A549 (cell line): Measurements from ENCODE around the gene LGR6. TPM values are rescaled to one million over a fixed set of nuclear protein-coding genes. Genes with fewer than 3 reads are reported as not detected.

ENCODE experiments used
- ATAC-seq, 2 experiments: fragments of 200-7000 bp in 1 of 2; fragments of >200 bp in 1 of 2; cut with Nextera tagmentation in 1 of 2; cut with Tn5 transposase in 1 of 2; 3 replicates each; pipeline versions ENCODE4 v1.8.0 to v1.9.1; 2018 to 2020; ENCODE audit warnings: mild to moderate bottlenecking in 1 of 2, moderate library complexity in 1 of 2
- CTCF ChIA-PET: fragments of 300-600 bp; sonication (Branson Sonifier 250); formaldehyde crosslinking; extraction: SDS; loops from one replicate; lab custom pipeline; 2021; ENCODE audit warnings: antibody characterized with exemption, inconsistent platforms; lab: Yijun Ruan, JAX
- POLR2A ChIA-PET: fragments of 350-600 bp; formaldehyde crosslinking; extraction: SDS; loops from one replicate; lab custom pipeline; 2021; ENCODE audit warnings: antibody characterized with exemption, inconsistent platforms; lab: Yijun Ruan, JAX
- DNase-seq, 2 experiments: peaks; one replicate each; pipeline versions ENCODE4 v3.0.0 to v3.0.0-alpha.2; 2011 to 2016; ENCODE audit warnings: low read depth in 1 of 2, low spot score in 1 of 2
- FAIRE-seq: peaks from 2 replicates; lab custom pipeline; 2011; peaks lifted over from hg19 to GRCh38; lab: Jason Lieb, UNC
- H3K27ac ChIP-seq, 2 experiments: fragments of >200 bp; sonication (Bioruptor Twin); formaldehyde crosslinking; 3 replicates each; pipeline ENCODE4 v1.5.1; 2016 to 2017
- H3K4me1 ChIP-seq: fragments of >200 bp; sonication (Bioruptor Twin); formaldehyde crosslinking; 3 replicates; pipeline ENCODE4 v1.6.1; 2016
- H3K4me2 ChIP-seq: fragments of >200 bp; sonication (Bioruptor Twin); formaldehyde crosslinking; 3 replicates; pipeline ENCODE4 v1.6.1; 2016
- H3K4me3 ChIP-seq: fragments of >200 bp; sonication (Bioruptor Twin); formaldehyde crosslinking; 3 replicates; pipeline ENCODE4 v1.5.1; 2016
- H3K9me3 ChIP-seq: fragments of >200 bp; sonication (Bioruptor Twin); formaldehyde crosslinking; 3 replicates; pipeline ENCODE4 v1.6.1; 2016
- CHD2 ChIP-seq: fragments of 150-350 bp; IDR thresholded peaks from 2 replicates; pipeline ENCODE4 v1.6.1; 2014; ENCODE audit warnings: low read length; ENCODE audit not compliant: partially characterized antibody
- CHD4 ChIP-seq: fragments of 200-600 bp; sonication (generic); IDR thresholded peaks from 2 replicates; pipeline ENCODE4 v1.6.1; 2016; ENCODE audit warnings: antibody characterized with exemption, mild to moderate bottlenecking, borderline replicate concordance
- CTCF ChIP-seq: fragments of >200 bp; sonication (Bioruptor Twin); formaldehyde crosslinking; IDR thresholded peaks from 3 replicates; pipeline ENCODE4 v1.5.1; 2016
- E2F6 ChIP-seq: IDR thresholded peaks from 2 replicates; pipeline ENCODE4 v1.6.1; 2012; ENCODE audit warnings: low read depth, borderline replicate concordance
- EHF ChIP-seq: fragments of 250-450 bp; sonication (Bioruptor Pico); IDR thresholded peaks from 2 replicates; pipeline ENCODE4 v1.5.0; 2020; ENCODE audit warnings: mild to moderate bottlenecking
- FOSL2 ChIP-seq, 2 experiments: fragments of 450-650 bp in 1 of 2; fragments of >200 bp in 1 of 2; sonication (Bioruptor Twin) in 1 of 2; formaldehyde crosslinking; IDR thresholded peaks; 2 replicates each; pipeline versions ENCODE4 v1.5.0 to v1.6.1; 2016 to 2020; ENCODE audit warnings: mild to moderate bottlenecking in 1 of 2, moderate library complexity in 1 of 2
- FOXS1 ChIP-seq: fragments of 250-450 bp; sonication (Bioruptor Pico); IDR thresholded peaks from 2 replicates; pipeline ENCODE4 v1.5.0; 2020; ENCODE audit warnings: mild to moderate bottlenecking, moderate library complexity
- GATA3 ChIP-seq: IDR thresholded peaks from 2 replicates; pipeline ENCODE4 v1.6.1; 2012; ENCODE audit warnings: borderline replicate concordance
- HDAC2 ChIP-seq: fragments of 200-600 bp; sonication (generic); IDR thresholded peaks from 2 replicates; pipeline ENCODE4 v1.6.1; 2016
- HEYL ChIP-seq: fragments of 250-450 bp; sonication (Bioruptor Pico); IDR thresholded peaks from 2 replicates; pipeline ENCODE4 v1.8.0; 2021; ENCODE audit warnings: mild to moderate bottlenecking, moderate library complexity
- JUN ChIP-seq, 2 experiments: fragments of >200 bp; sonication (Bioruptor Twin); formaldehyde crosslinking; IDR thresholded peaks; 2 replicates in 1 of 2; 3 replicates in 1 of 2; pipeline ENCODE4 v1.6.1; 2016 to 2017
- JUNB ChIP-seq: fragments of >200 bp; sonication (Bioruptor Twin); formaldehyde crosslinking; IDR thresholded peaks from 2 replicates; pipeline ENCODE4 v1.6.1; 2016
- KDM5A ChIP-seq: fragments of 200-600 bp; sonication (generic); IDR thresholded peaks from 2 replicates; pipeline ENCODE4 v1.6.1; 2016; ENCODE audit warnings: antibody characterized with exemption, mild to moderate bottlenecking
- MAFK ChIP-seq: fragments of 450-650 bp; IDR thresholded peaks from 2 replicates; pipeline ENCODE4 v1.6.1; 2014; ENCODE audit not compliant: partially characterized antibody
- MAX ChIP-seq: IDR thresholded peaks from 2 replicates; pipeline ENCODE4 v1.6.1; 2012
- NR3C1 ChIP-seq: fragments of >200 bp; sonication (Bioruptor Twin); formaldehyde crosslinking; IDR thresholded peaks from 3 replicates; pipeline ENCODE4 v1.6.1; 2017
- PHF8 ChIP-seq: fragments of 200-600 bp; sonication (generic); IDR thresholded peaks from 2 replicates; pipeline ENCODE4 v1.6.1; 2016; ENCODE audit warnings: low read depth, mild to moderate bottlenecking, antibody characterized with exemption, moderate library complexity, borderline replicate concordance
- RAD21 ChIP-seq, 2 experiments: fragments of >200 bp in 1 of 2; sonication (Bioruptor Twin) in 1 of 2; formaldehyde crosslinking in 1 of 2; IDR thresholded peaks in 1 of 2; conservative IDR thresholded peaks in 1 of 2; 2 replicates in 1 of 2; 3 replicates in 1 of 2; pipeline ENCODE4 v1.6.1; 2012 to 2018; ENCODE audit warnings: inconsistent platforms in 1 of 2
- RARB ChIP-seq: fragments of 250-450 bp; sonication (Bioruptor Pico); IDR thresholded peaks from 2 replicates; pipeline ENCODE4 v1.8.0; 2021; ENCODE audit warnings: mild to moderate bottlenecking, moderate library complexity
- RNF2 ChIP-seq: fragments of 200-600 bp; sonication (generic); IDR thresholded peaks from 2 replicates; pipeline ENCODE4 v1.6.1; 2016; ENCODE audit warnings: low read depth, mild to moderate bottlenecking, antibody characterized with exemption, moderate library complexity, borderline replicate concordance
- SMC3 ChIP-seq: fragments of >200 bp; sonication (Bioruptor Twin); formaldehyde crosslinking; IDR thresholded peaks from 3 replicates; pipeline ENCODE4 v1.6.1; 2018; ENCODE audit warnings: inconsistent platforms
- TP53 ChIP-seq: fragments of 250-450 bp; sonication (Bioruptor Pico); IDR thresholded peaks from 2 replicates; pipeline ENCODE4 v1.5.0; 2021; ENCODE audit warnings: mild to moderate bottlenecking, moderate library complexity
- ZC3H11A ChIP-seq: fragments of 450-650 bp; IDR thresholded peaks from 2 replicates; pipeline ENCODE4 v1.6.1; 2014; ENCODE audit warnings: antibody characterized with exemption, mild to moderate bottlenecking
- ZFP36 ChIP-seq: fragments of 450-650 bp; IDR thresholded peaks from 2 replicates; pipeline ENCODE4 v1.6.1; 2014; ENCODE audit warnings: borderline replicate concordance; ENCODE audit not compliant: partially characterized antibody
- ZSCAN20 ChIP-seq: fragments of 250-450 bp; sonication (Bioruptor Pico); IDR thresholded peaks from 2 replicates; pipeline ENCODE4 v1.8.0; 2022; ENCODE audit warnings: mild to moderate bottlenecking, moderate library complexity
- WGBS: methylation state at CpG from one replicate; pipeline ENCODE4 v1.1.6; 2017; ENCODE audit errors: missing lambda C conversion rate; 5-methylcytosine and 5-hydroxymethylcytosine counted together
- polyA plus RNA-seq, 4 experiments: library from polyadenylated mRNA; depleted of rRNA in 3 of 4; stranded (reverse); fragments of >200 nt; fragmentation: RNase III in 1 of 4; extraction: RNeasy Plus Mini Kit Qiagen cat#74134 plus additional on column Dnase treatment in 1 of 4; gene quantifications; 2 replicates in 3 of 4; 3 replicates in 1 of 4; pipeline ENCODE4 v1.2.3, GENCODE V29; 2011 to 2017

The LGR6 gene
- polyA plus RNA-seq, 2 of the 4 experiments (the other 2 are of a cell fraction), result 0.84 to 1.1 TPM

GRCh38 chr1:202212787-202213186 lies 19.2 kb downstream of the LGR6 start:
- CTCF ChIA-PET, result interaction anchor here (0.6 to 6.5 kb wide), 10 partner anchors 9 to 103 kb away, joined by 3 to 42 read pairs (median 16); partner anchors contain the start of gene LGR6
- no peak for FAIRE-seq
- no peak for DNase-seq

GRCh38 chr1:202213361-202214088 lies 19.9 kb downstream of the LGR6 start:
- H3K4me1 ChIP-seq, result peaks cover 24% of the 10 kb centered on the region
- POLR2A ChIA-PET, result no interaction called here
- peak overlapping the region; percentile 60 for H3K4me2 ChIP-seq
- WGBS, result 55% methylated on average over 8 of the region's 8 CpGs
- TF ChIP-seq FOSL2 (IDR thresholded peaks at IDR 0.05) (no peak), FOSL2 (CRISPR knock-in tag; IDR thresholded peaks at IDR 0.05) (no peak), SMC3 (peak; percentile 28; the same call in 1 of the 3 replicates), ZC3H11A (no peak), JUN (IDR thresholded peaks at IDR 0.05) (no peak), MAX (peak; percentile 25; the same call in 1 of the 2 replicates), PHF8 (no peak), GATA3 (no peak), RARB (CRISPR knock-in tag) (no peak), CTCF (peak; percentile 30; the same call in 2 of the 3 replicates), KDM5A (no peak), JUNB (no peak), CHD4 (no peak), RAD21 (conservative IDR thresholded peaks at IDR 0.05 in 1 of 2, IDR thresholded peaks at IDR 0.05 in 1 of 2) (peak; percentile 19 to 46; a peak in 2 of 5 replicates), EHF (no peak), HEYL (CRISPR knock-in tag) (no peak), TP53 (CRISPR knock-in tag) (no peak), CHD2 (no peak), ZFP36 (no peak), RNF2 (no peak), HDAC2 (no peak), E2F6 (no peak), MAFK (no peak), NR3C1 (no peak), ZSCAN20 (CRISPR knock-in tag) (no peak)
- TF ChIP-seq, all 56 proteins: peak for 4
- ATAC-seq, result peak; percentile 57 to 87; a peak in 5 of 6 replicates
- Histone ChIP-seq H3K9me3 (no peaks in the 10 kb centered on the region), H3K4me3 (peak overlapping the region; percentile 37; the same call in 1 of the 3 replicates), H3K27ac (peak overlapping the region in 1 of 2 experiments; percentile 77; a peak in 4 of 6 replicates)
- DNase-seq, result peak; percentile 59 to 72
- CTCF ChIA-PET, result interaction anchor here (0.6 to 6.5 kb wide), 13 partner anchors 8 to 105 kb away, joined by 3 to 42 read pairs (median 14); partner anchors contain the start of gene LGR6
- no peak for FAIRE-seq

More at GRCh38 chr1:202212787-202213186, 19.2 kb downstream of the LGR6 start:
- H3K4me2 ChIP-seq, result no peak overlapping the region
- H3K27ac ChIP-seq, result 0 out of 6 replicates have a peak overlapping the region, but pooled peaks of 1 of the 2 experiments have one; percentile 4
- TF ChIP-seq ZFP36 (peak; percentile 4), FOXS1 (CRISPR knock-in tag) (no peak)
- TF ChIP-seq, all 56 proteins: peak for 1
- Histone ChIP-seq H3K4me3 (no peak overlapping the region), H3K9me3 (no peaks in the 10 kb centered on the region), H3K4me1 (peaks cover 22% of the 10 kb centered on the region)
- ATAC-seq, result no peak
- WGBS, result 23% methylated on average over 1 of the region's 1 CpG
- POLR2A ChIA-PET, result no interaction called here
